Measurements from ENCODE around the gene SPATS2.
A peak's percentile ranks its signal among the peaks of the same experiment; 100 is the strongest.

GRCh38 chr12:49345825-49346658 lies 21.2 kb upstream of the SPATS2 start:
- no peak for TF ChIP-seq CTCF (IDR thresholded peaks at IDR 0.05; ENCODE audit: low read length)
- TF ChIP-seq EZH2 (IDR thresholded peaks at IDR 0.05; ENCODE audit: borderline replicate concordance, low read length), result 0 out of 2 replicates have a peak, but pooled peaks have one; percentile 47

Data from OCI-LY1 (cell line).